Esophagus muscularis mucosa (tissue), 4 donors: ENCODE results near the gene SCUBE2. TPM values are rescaled to one million over a fixed set of nuclear protein-coding genes. Genes with fewer than 3 reads are reported as not detected.
A peak's percentile ranks its signal among the peaks of the same experiment; 100 is the strongest.

Experiments
- DNase-seq: peaks from one replicate; pipeline ENCODE4 v3.0.0-alpha.2; 2017; ENCODE audit errors: extremely low spot score
- H3K27ac ChIP-seq, 4 donors: fragments of 200-600 bp; sonication (generic); replicated peaks in 1 of 4; 1 replicate in 3 of 4; 2 replicates in 1 of 4; pipeline ENCODE4 v1.5.1; 2016 to 2019; ENCODE audit warnings: mild to moderate bottlenecking in 1 of 4
- H3K27me3 ChIP-seq, 4 donors: fragments of 200-600 bp; sonication (generic); one replicate each; pipeline versions ENCODE4 v1.5.1 to v1.6.0; 2016 to 2019
- H3K36me3 ChIP-seq, 4 donors: fragments of 200-600 bp; sonication (generic); one replicate each; pipeline ENCODE4 v1.5.1; 2016 to 2019
- H3K4me1 ChIP-seq, 4 donors: fragments of 200-600 bp; sonication (generic); one replicate each; pipeline ENCODE4 v1.5.1; 2016 to 2019
- H3K4me3 ChIP-seq, 4 donors: fragments of 200-600 bp; sonication (generic); 1 replicate in 2 of 4; 2 replicates in 2 of 4; pipeline ENCODE4 v1.5.1; 2016 to 2019; ENCODE audit warnings: mild to moderate bottlenecking in 4 of 4, moderate library complexity in 1 of 4
- H3K9me3 ChIP-seq, 4 donors: fragments of 200-600 bp; sonication (generic); 1 replicate in 3 of 4; 2 replicates in 1 of 4; pipeline ENCODE4 v1.5.1; 2016 to 2019
- EP300 ChIP-seq: sonication (generic); formaldehyde crosslinking; IDR thresholded peaks from one replicate; pipeline ENCODE4 v1.6.1; 2017; ENCODE audit warnings: antibody characterized with exemption
- POLR2A ChIP-seq: fragments of 450-650 bp; IDR thresholded peaks from one replicate; pipeline ENCODE4 v1.6.1; 2017; ENCODE audit warnings: antibody characterized with exemption, moderate library complexity, mild to moderate bottlenecking, low read depth
- POLR2AphosphoS5 ChIP-seq, 2 donors: sonication (generic); formaldehyde crosslinking; IDR thresholded peaks; one replicate each; pipeline ENCODE4 v1.6.1; 2017; ENCODE audit warnings: antibody characterized with exemption in 2 of 2
- whole genome bisulfite sequencing: methylation state at CpG from one replicate; pipeline ENCODE4 v1.1.5; 2018; 5-methylcytosine and 5-hydroxymethylcytosine counted together
- intact Hi-C: fragments of 100-400 bp; cut with DNase I; formaldehyde crosslinking; loops from one replicate; pipeline ENCODE4 v1.15.1; 2023
- total RNA-seq, 4 donors: library from RNA; depleted of rRNA; stranded (reverse); fragments of >200 nt; gene quantifications; one replicate each; pipeline versions ENCODE4 v1.1.0 to v1.2.1, GENCODE V29; 2016
- TF ChIP-seq, protein P1 (sequence below), 3 experiments: fragments of 200-600 bp in 2 of 3; fragments of 450-650 bp in 1 of 3; sonication (generic) in 2 of 3; IDR thresholded peaks; one replicate each; pipeline ENCODE4 v1.5.1; 2017 to 2019; ENCODE audit warnings: antibody characterized with exemption in 3 of 3, mild to moderate bottlenecking in 2 of 3, moderate library complexity in 1 of 3

SCUBE2 gene
- total RNA-seq, 4 donors from 2014 or later, result 1.7 to 11.5 (median 8.2) TPM

DNA sequence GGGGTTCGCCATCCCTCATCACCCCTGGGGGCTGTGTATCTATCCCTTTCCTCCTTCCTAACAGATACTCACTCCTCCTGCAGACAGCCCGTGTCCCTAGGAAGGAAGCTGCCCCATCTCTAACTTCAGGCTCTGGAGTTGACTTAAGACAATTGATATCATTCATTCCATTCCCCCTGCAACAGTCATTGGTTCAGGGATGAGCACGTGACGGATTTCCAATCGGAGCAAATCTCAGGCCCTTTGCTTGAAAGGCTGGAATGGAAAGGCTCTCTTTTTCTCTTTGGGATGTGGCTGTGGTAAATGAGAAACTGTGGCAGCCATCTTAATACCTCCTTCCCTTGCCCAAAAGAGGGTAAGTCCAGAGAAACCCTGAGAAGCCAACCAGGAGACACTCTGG, 5.0 kb upstream of the SCUBE2 start:
- H3K27me3 ChIP-seq, result no peaks in the 10 kb centered on the region
- H3K36me3 ChIP-seq, result no peaks in the 10 kb centered on the region
- no peak overlapping the region for H3K4me3 ChIP-seq
- H3K4me1 ChIP-seq, result peaks cover 4 to 10% (median 7%) of the 10 kb centered on the region in 4 donors
- WGBS, result 94% methylated on average over 5 of the region's 5 CpGs
- H3K27ac ChIP-seq, result no peak overlapping the region
- intact Hi-C loops, result no loop called here
- TF ChIP-seq EP300 (no peak), POLR2A (no peak), POLR2AphosphoS5 (IDR thresholded peaks at IDR 0.05) (no peak)
- TF ChIP-seq, protein P1, sequence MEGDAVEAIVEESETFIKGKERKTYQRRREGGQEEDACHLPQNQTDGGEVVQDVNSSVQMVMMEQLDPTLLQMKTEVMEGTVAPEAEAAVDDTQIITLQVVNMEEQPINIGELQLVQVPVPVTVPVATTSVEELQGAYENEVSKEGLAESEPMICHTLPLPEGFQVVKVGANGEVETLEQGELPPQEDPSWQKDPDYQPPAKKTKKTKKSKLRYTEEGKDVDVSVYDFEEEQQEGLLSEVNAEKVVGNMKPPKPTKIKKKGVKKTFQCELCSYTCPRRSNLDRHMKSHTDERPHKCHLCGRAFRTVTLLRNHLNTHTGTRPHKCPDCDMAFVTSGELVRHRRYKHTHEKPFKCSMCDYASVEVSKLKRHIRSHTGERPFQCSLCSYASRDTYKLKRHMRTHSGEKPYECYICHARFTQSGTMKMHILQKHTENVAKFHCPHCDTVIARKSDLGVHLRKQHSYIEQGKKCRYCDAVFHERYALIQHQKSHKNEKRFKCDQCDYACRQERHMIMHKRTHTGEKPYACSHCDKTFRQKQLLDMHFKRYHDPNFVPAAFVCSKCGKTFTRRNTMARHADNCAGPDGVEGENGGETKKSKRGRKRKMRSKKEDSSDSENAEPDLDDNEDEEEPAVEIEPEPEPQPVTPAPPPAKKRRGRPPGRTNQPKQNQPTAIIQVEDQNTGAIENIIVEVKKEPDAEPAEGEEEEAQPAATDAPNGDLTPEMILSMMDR (IDR thresholded peaks at IDR 0.05), result no peak
- peak; percentile 70 for DNase-seq
- H3K9me3 ChIP-seq, result no peaks in the 10 kb centered on the region

DNA sequence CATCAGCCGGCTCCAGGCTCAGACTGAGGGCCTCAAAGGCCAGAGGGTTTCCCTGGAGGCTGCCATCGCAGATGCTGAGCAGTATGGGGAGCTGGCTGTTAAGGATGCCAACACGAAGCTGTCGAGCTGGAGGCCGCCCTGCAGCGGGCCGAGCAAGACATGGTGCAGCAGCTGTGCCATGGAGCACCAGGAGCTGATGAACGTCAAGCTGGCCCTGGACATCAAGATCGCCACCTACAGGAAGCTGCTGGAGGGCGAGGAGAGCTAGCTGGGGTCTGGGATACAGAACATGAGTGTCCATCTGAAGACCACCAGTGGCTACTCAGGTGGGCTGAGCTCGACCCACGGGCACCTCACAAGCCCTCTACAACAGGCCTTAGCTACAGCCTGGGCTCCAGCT, 4.0 kb upstream of the SCUBE2 start:
- no peaks in the 10 kb centered on the region for H3K36me3 ChIP-seq
- peaks cover 9 to 19% (median 15%) of the 10 kb centered on the region in 4 donors for H3K4me1 ChIP-seq
- no peak overlapping the region for H3K4me3 ChIP-seq
- DNase-seq, result peak; percentile 72
- TF ChIP-seq POLR2AphosphoS5 (IDR thresholded peaks at IDR 0.05), result no peak
- TF ChIP-seq, protein P1 (IDR thresholded peaks at IDR 0.05), result peak in 1 of 3 experiments; percentile 15
- H3K27ac ChIP-seq, result no peak overlapping the region
- intact Hi-C loops, result no loop called here
- H3K9me3 ChIP-seq, result no peaks in the 10 kb centered on the region
- 90% methylated on average over 9 of the region's 12 CpGs for WGBS
- peaks cover 0 to 7% (median 0%) of the 10 kb centered on the region in 4 donors for H3K27me3 ChIP-seq

DNA sequence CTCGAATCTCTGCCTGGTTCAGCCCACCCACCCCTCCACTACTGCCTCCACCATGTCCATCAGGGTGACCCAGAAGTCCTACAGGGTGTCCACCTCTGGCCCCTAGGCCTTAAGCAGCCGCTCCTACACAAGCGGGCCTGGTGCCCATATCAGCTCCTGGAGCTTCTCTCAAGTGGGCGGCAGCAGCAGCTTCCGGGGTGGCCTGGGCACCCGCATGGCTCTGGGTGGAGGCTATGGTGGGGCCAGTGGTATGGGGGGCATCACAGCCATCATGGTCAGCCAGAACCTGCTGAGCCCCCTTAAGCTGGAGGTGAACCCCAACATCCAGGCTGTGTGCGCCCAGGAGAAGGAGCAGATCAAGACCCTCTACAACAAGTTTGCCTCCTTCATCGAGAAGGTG, 3.0 kb upstream of the SCUBE2 start:
- intact Hi-C loops, result no loop called here
- WGBS, result 96% methylated on average over 5 of the region's 8 CpGs
- TF ChIP-seq POLR2A, result no peak
- no peak for TF ChIP-seq EP300
- no peak for TF ChIP-seq POLR2AphosphoS5 (IDR thresholded peaks at IDR 0.05)
- TF ChIP-seq, protein P1 (IDR thresholded peaks at IDR 0.05), result no peak

DNA sequence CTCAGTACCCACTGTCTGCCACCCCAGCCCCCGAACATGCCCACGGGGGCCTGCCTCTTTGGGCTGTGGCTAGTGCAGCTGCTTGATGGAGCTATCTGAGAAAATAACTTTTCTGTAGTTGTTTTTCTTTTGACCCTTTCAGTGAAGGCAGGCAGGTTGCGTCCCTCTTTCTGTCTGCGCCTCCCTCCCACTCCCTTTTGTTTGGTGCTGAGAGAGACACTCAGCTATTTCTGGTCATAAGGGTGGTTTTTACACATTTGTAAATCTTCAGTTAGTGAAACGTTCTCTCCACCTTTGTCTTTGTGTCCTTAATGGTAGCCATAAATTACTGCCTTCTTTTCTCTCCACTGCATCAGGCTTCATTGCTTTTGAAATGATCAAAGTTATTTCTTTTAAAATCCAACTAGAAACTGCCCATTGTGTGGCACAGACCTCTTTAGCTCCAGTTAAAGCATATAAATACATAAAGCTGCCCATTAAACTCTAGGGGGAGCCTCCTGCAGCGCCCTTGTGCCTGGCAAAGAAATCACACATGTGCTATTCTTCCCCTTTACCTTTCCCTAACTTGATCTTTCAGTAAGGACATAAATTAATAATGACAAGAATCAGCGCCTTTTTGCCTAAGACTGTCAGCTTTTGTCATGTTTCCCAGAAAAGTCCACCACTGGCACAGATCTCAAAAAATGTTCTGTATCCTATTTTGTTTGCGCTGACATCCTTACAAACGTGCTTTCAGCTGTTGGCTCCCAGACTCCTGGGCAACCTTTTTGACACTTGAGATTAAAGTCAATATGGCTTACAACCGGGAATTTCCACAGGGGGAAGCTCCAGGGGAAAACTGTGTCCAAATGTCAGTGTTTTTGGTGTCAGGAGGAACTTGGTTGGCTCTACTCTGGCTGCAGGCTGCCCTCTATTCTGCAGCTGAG, 1.7 kb upstream of the SCUBE2 start:
- Histone ChIP-seq H3K9me3 (no peaks in the 10 kb centered on the region), H3K4me1 (peaks cover 9 to 19% (median 15%) of the 10 kb centered on the region in 4 donors), H3K36me3 (no peaks in the 10 kb centered on the region), H3K4me3 (no peak overlapping the region), H3K27ac (no peak overlapping the region), H3K27me3 (peaks cover 0 to 7% (median 0%) of the 10 kb centered on the region in 4 donors)
- peak; percentile 75 for DNase-seq
- TF ChIP-seq, protein P1 (IDR thresholded peaks at IDR 0.05), result peak in 1 of 3 experiments; percentile 8
- TF ChIP-seq POLR2A, result no peak
- 78% methylated on average over 10 of the region's 10 CpGs for WGBS
- intact Hi-C loops, result no loop called here

More for the DNA sequence above, 3.0 kb upstream of the SCUBE2 start:
- H3K36me3 ChIP-seq, result no peaks in the 10 kb centered on the region
- no peak overlapping the region for H3K4me3 ChIP-seq
- peak; percentile 55 for DNase-seq
- H3K27ac ChIP-seq, result no peak overlapping the region
- H3K9me3 ChIP-seq, result no peaks in the 10 kb centered on the region
- peaks cover 9 to 19% (median 15%) of the 10 kb centered on the region in 4 donors for H3K4me1 ChIP-seq
- H3K27me3 ChIP-seq, result peaks cover 0 to 7% (median 0%) of the 10 kb centered on the region in 4 donors
